H1 (cell line): ENCODE results near the gene TMEM134. TPM values are rescaled to one million over a fixed set of nuclear protein-coding genes. Genes with fewer than 3 reads are reported as not detected.
A peak's percentile ranks its signal among the peaks of the same experiment; 100 is the strongest.

Source experiments
- CTCF ChIA-PET: fragments of 300-600 bp; sonication (Branson Sonifier 250); formaldehyde crosslinking; loops from one replicate; lab custom pipeline; 2021; ENCODE audit not compliant: partially characterized antibody; lab: Charles Lee
- POLR2A ChIA-PET: fragments of 300-600 bp; sonication (Branson Sonifier 250); formaldehyde crosslinking; loops from one replicate; lab custom pipeline; 2021; ENCODE audit warnings: inconsistent platforms; ENCODE audit not compliant: partially characterized antibody; lab: Charles Lee
- DNase-seq, 2 experiments: peaks; one replicate each; pipeline versions ENCODE4 v3.0.0 to v3.0.0-alpha.2; 2010 to 2022; ENCODE audit warnings: low spot score in 2 of 2, low read depth in 1 of 2, mixed read lengths in 1 of 2
- FAIRE-seq: peaks from 2 replicates; lab custom pipeline; 2011; peaks lifted over from hg19 to GRCh38; lab: Jason Lieb, UNC
- H2AFZ ChIP-seq: 2 replicates; pipeline ENCODE4 v1.8.1; 2012; ENCODE audit warnings: low read length, inconsistent platforms
- H2AK5ac ChIP-seq: 2 replicates; pipeline ENCODE4 v1.6.1; 2013; ENCODE audit warnings: low read depth, low read length
- H2BK120ac ChIP-seq: replicated peaks from 2 replicates; pipeline ENCODE3; 2013; ENCODE audit warnings: low read depth, low read length, inconsistent platforms
- H2BK12ac ChIP-seq: 2 replicates; pipeline ENCODE4 v1.6.1; 2013; ENCODE audit warnings: low read depth, low read length
- H2BK15ac ChIP-seq: 2 replicates; pipeline ENCODE4 v1.6.1; 2013; ENCODE audit warnings: low read length
- H2BK20ac ChIP-seq: 2 replicates; pipeline ENCODE4 v1.6.1; 2013; ENCODE audit warnings: low read length
- H2BK5ac ChIP-seq: 2 replicates; pipeline ENCODE4 v1.6.1; 2013; ENCODE audit warnings: low read depth, low read length
- H3K14ac ChIP-seq: 2 replicates; pipeline ENCODE4 v1.6.1; 2013; ENCODE audit warnings: inconsistent platforms; ENCODE audit not compliant: insufficient read length
- H3K18ac ChIP-seq: 2 replicates; pipeline ENCODE4 v1.6.1; 2013; ENCODE audit warnings: low read length; ENCODE audit errors: extremely low read depth
- H3K23ac ChIP-seq: 2 replicates; pipeline ENCODE4 v1.6.1; 2013; ENCODE audit warnings: inconsistent platforms; ENCODE audit not compliant: insufficient read length
- H3K23me2 ChIP-seq: 2 replicates; pipeline ENCODE4 v1.6.1; 2013; ENCODE audit warnings: low read depth, low read length
- H3K27ac ChIP-seq: 2 replicates; pipeline ENCODE4 v1.6.1; 2011; ENCODE audit warnings: low read depth, low read length, inconsistent platforms
- H3K27me3 ChIP-seq, 4 experiments: replicated peaks in 1 of 4; 1 replicate in 1 of 4; 2 replicates in 3 of 4; pipeline versions ENCODE4 v1.6.1 to v1.8.1; 2011 to 2013; ENCODE audit warnings: low read length in 3 of 4, mild to moderate bottlenecking in 3 of 4, inconsistent platforms in 2 of 4, mixed read lengths in 2 of 4, moderate library complexity in 1 of 4; ENCODE audit not compliant: control insufficient read depth in 3 of 4, insufficient read depth in 3 of 4; ENCODE audit errors: extremely low read depth in 1 of 4
- H3K36me3 ChIP-seq, 4 experiments: 2 replicates each; pipeline versions ENCODE4 v1.6.1 to v1.8.1; 2011 to 2013; ENCODE audit warnings: mild to moderate bottlenecking in 4 of 4, low read length in 3 of 4, moderate library complexity in 2 of 4, control low read depth in 1 of 4, inconsistent platforms in 1 of 4; ENCODE audit not compliant: insufficient read depth in 4 of 4, control insufficient read depth in 2 of 4
- H3K4ac ChIP-seq: replicated peaks from 2 replicates; pipeline ENCODE3; 2013; ENCODE audit warnings: low read length, low read depth, mixed read lengths, inconsistent platforms; ENCODE audit not compliant: insufficient read length
- H3K4me1 ChIP-seq, 4 experiments: replicated peaks in 1 of 4; 1 replicate in 1 of 4; 2 replicates in 3 of 4; pipeline versions ENCODE4 v1.6.1 to v1.8.1; 2011 to 2013; ENCODE audit warnings: low read length in 3 of 4, inconsistent platforms in 2 of 4, mixed read lengths in 1 of 4; ENCODE audit not compliant: insufficient read depth in 4 of 4, control insufficient read depth in 3 of 4
- H3K4me2 ChIP-seq, 2 experiments: 2 replicates each; pipeline versions ENCODE4 v1.6.1 to v1.8.1; 2011 to 2013; ENCODE audit warnings: low read depth in 2 of 2, low read length in 2 of 2, control low read depth in 1 of 2, inconsistent platforms in 1 of 2, mild to moderate bottlenecking in 1 of 2; ENCODE audit not compliant: insufficient read depth in 1 of 2
- H3K4me3 ChIP-seq, 4 experiments: fragments of 200-600, 300-600 bp in 1 of 4; sonication (generic), shearing (Covaris generic), sonication (Bioruptor Twin) in 1 of 4; 2 replicates each; pipeline versions ENCODE4 v1.5.1 to v1.8.1; 2011 to 2016; ENCODE audit warnings: low read length in 4 of 4, low read depth in 3 of 4, control low read depth in 2 of 4, inconsistent platforms in 2 of 4, mild to moderate bottlenecking in 2 of 4, mixed read lengths in 1 of 4, moderate library complexity in 1 of 4; ENCODE audit not compliant: insufficient read depth in 2 of 4; ENCODE audit errors: extremely low read depth in 1 of 4
- H3K56ac ChIP-seq: replicated peaks from 2 replicates; pipeline ENCODE3; 2013; ENCODE audit warnings: low read depth, mild to moderate bottlenecking, mixed read lengths, low read length, inconsistent platforms; ENCODE audit not compliant: insufficient read length
- H3K79me1 ChIP-seq: 2 replicates; pipeline ENCODE4 v1.6.1; 2013; ENCODE audit warnings: low read depth, low read length, control low read depth
- H3K79me2 ChIP-seq, 2 experiments: 2 replicates each; pipeline versions ENCODE4 v1.6.1 to v1.8.1; 2012 to 2013; ENCODE audit warnings: low read length in 2 of 2, mild to moderate bottlenecking in 2 of 2, inconsistent platforms in 1 of 2; ENCODE audit not compliant: insufficient read depth in 2 of 2, control insufficient read depth in 1 of 2
- H3K9ac ChIP-seq, 4 experiments: replicated peaks in 1 of 4; 1 replicate in 1 of 4; 2 replicates in 3 of 4; pipeline versions ENCODE4 v1.6.1 to v1.8.1; 2011 to 2013; ENCODE audit warnings: low read depth in 3 of 4, low read length in 3 of 4, control low read depth in 2 of 4, mild to moderate bottlenecking in 2 of 4, moderate library complexity in 2 of 4, inconsistent platforms in 1 of 4; ENCODE audit errors: extremely low read depth in 1 of 4
- H3K9me3 ChIP-seq, 2 experiments: 2 replicates each; pipeline versions ENCODE4 v1.6.1 to v1.8.1; 2012 to 2013; ENCODE audit warnings: mild to moderate bottlenecking in 2 of 2, moderate library complexity in 2 of 2, control low read depth in 1 of 2, inconsistent platforms in 1 of 2, low read depth in 1 of 2, low read length in 1 of 2, mixed read lengths in 1 of 2; ENCODE audit not compliant: insufficient read depth in 2 of 2
- H4K20me1 ChIP-seq, 2 experiments: replicated peaks in 1 of 2; 2 replicates each; pipeline versions ENCODE3 to v1.8.1; 2011 to 2013; ENCODE audit warnings: inconsistent platforms in 2 of 2, low read length in 2 of 2, mild to moderate bottlenecking in 1 of 2; ENCODE audit not compliant: insufficient read depth in 2 of 2, control insufficient read depth in 1 of 2
- H4K5ac ChIP-seq: 2 replicates; pipeline ENCODE4 v1.6.1; 2013; ENCODE audit warnings: low read length, low read depth, mixed read lengths, inconsistent platforms; ENCODE audit not compliant: insufficient read length
- H4K8ac ChIP-seq: 2 replicates; pipeline ENCODE4 v1.8.0; 2013; ENCODE audit warnings: mild to moderate bottlenecking, moderate library complexity, low read length, inconsistent platforms; ENCODE audit not compliant: insufficient read depth; ENCODE audit errors: extremely low read depth
- H4K91ac ChIP-seq: replicated peaks from 2 replicates; pipeline ENCODE3; 2013; ENCODE audit warnings: low read length, mixed read lengths, inconsistent platforms; ENCODE audit not compliant: insufficient read length
- CBX5 ChIP-seq: fragments of 300-800, 300-1000 bp; sonication (generic); IDR thresholded peaks from 2 replicates; pipeline ENCODE4 v1.7.1; 2016; ENCODE audit warnings: antibody characterized with exemption, low read length, low read depth
- CEBPB ChIP-seq: IDR thresholded peaks from 2 replicates; pipeline ENCODE4 v1.6.1; 2012; ENCODE audit warnings: low read depth, low read length
- CHD2 ChIP-seq: IDR thresholded peaks from 2 replicates; pipeline ENCODE4 v1.6.1; 2012; ENCODE audit warnings: low read length, improper control_type of control experiment
- KDM4A ChIP-seq: IDR thresholded peaks from one replicate; pipeline ENCODE4 v1.7.1; 2012; ENCODE audit warnings: low read depth, mild to moderate bottlenecking, moderate library complexity, low read length, inconsistent platforms; ENCODE audit not compliant: severe bottlenecking
- NANOG ChIP-seq: IDR thresholded peaks from 2 replicates; pipeline ENCODE4 v1.6.1; 2011; ENCODE audit warnings: low read length, low read depth, mild to moderate bottlenecking, inconsistent platforms; ENCODE audit not compliant: insufficient read depth, poor library complexity, severe bottlenecking
- WGBS, 2 experiments: shearing (Covaris generic) in 1 of 2; methylation state at CpG; one replicate each; pipeline versions ENCODE4 v1.1.6 to v1.1.7; 2013 to 2015; ENCODE audit warnings: low lambda C conversion rate in 2 of 2, mixed read lengths in 2 of 2, inconsistent platforms in 1 of 2, low coverage in 1 of 2, missing lambda C conversion rate in 1 of 2; ENCODE audit not compliant: insufficient replicate concordance in 2 of 2, insufficient coverage in 1 of 2, insufficient read length in 1 of 2; ENCODE audit errors: extremely low coverage in 1 of 2, missing lambda C conversion rate in 1 of 2; 5-methylcytosine and 5-hydroxymethylcytosine counted together
- long read RNA-seq, 2 experiments: library from RNA in 1 of 2; library from capped mRNA in 1 of 2; stranded (forward); transcript quantifications; one replicate each; pipeline ENCODE4 v2.0.0, GENCODE V29; 2021; ENCODE audit warnings: inconsistent platforms in 1 of 2
- polyA minus RNA-seq, 3 experiments: library from RNA; depleted of rRNA, polyadenylated mRNA; stranded (reverse); fragments of >200 nt; gene quantifications; 1 replicate in 2 of 3; 2 replicates in 1 of 3; pipeline ENCODE4 v1.2.3, GENCODE V29; 2011
- polyA plus RNA-seq, 7 experiments: library from polyadenylated mRNA; depleted of rRNA in 3 of 7; stranded (reverse) in 5 of 7; unstranded in 2 of 7; fragments of >200 nt in 5 of 7; fragments of 200-250 nt in 2 of 7; gene quantifications; 1 replicate in 5 of 7; 2 replicates in 1 of 7; 4 replicates in 1 of 7; pipeline versions ENCODE4 v1.2.1 to v1.2.3, GENCODE V29; 2011 to 2013; ENCODE audit warnings: missing spikeins in 2 of 7, mixed read lengths in 2 of 7
- total RNA-seq: library from RNA; stranded (reverse); fragmentation: NEBNext Ultra II Directional; extraction: Animal tissue kit (Norgen Biotek cat#: 25700); gene quantifications from 2 replicates; pipeline ENCODE4 v1.2.1, GENCODE V29; 2021

TMEM134 gene, protein sequence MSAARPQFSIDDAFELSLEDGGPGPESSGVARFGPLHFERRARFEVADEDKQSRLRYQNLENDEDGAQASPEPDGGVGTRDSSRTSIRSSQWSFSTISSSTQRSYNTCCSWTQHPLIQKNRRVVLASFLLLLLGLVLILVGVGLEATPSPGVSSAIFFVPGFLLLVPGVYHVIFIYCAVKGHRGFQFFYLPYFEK
- total RNA-seq (32.4 and 33.5 TPM in 2 replicates), polyA plus RNA-seq (2011; rRNA removed) (229 and 268 TPM in 2 replicates), polyA minus RNA-seq (2011; rRNA and poly(A)+ RNA removed) (3.5 and 4.4 TPM in 2 replicates)
- 137 TPM for polyA plus RNA-seq (2011; cell fraction: cytosol; rRNA removed)
- polyA plus RNA-seq (2011; cell fraction: nucleus; rRNA removed), result 92.9 TPM
- 33.1 to 44.0 TPM (median 41.7 TPM) in 4 replicates for polyA plus RNA-seq (2012, experiment 1 of 2)
- polyA plus RNA-seq (2012, experiment 2 of 2), result 29.0 TPM
- polyA plus RNA-seq (2013, experiment 1 of 2), result 35.4 TPM
- polyA plus RNA-seq (2013, experiment 2 of 2), result 38.9 TPM
- polyA minus RNA-seq (2011; cell fraction: cytosol; rRNA and poly(A)+ RNA removed), result 15.0 TPM
- polyA minus RNA-seq (2011; cell fraction: nucleus; rRNA and poly(A)+ RNA removed), result 24.3 TPM
- long read RNA-seq, experiment 1, transcript TMEM134-217 (7 exons, 1,063 nt), result minor isoform, 5 of 25 reads
- long read RNA-seq, experiment 1, transcript TMEM134-201 (7 exons, 3,534 nt), result major isoform, 9 of 25 reads
- long read RNA-seq, experiment 1, partial matches to known transcripts, result 2 of 25 reads
- long read RNA-seq, experiment 1, other reads (novel, unspliced or antisense), result 8 of 25 reads
- long read RNA-seq, experiment 2, partial matches to known transcripts, result 0 of 3 reads
- long read RNA-seq, experiment 2, other reads (novel, unspliced or antisense), result 1 of 3 reads

DNA sequence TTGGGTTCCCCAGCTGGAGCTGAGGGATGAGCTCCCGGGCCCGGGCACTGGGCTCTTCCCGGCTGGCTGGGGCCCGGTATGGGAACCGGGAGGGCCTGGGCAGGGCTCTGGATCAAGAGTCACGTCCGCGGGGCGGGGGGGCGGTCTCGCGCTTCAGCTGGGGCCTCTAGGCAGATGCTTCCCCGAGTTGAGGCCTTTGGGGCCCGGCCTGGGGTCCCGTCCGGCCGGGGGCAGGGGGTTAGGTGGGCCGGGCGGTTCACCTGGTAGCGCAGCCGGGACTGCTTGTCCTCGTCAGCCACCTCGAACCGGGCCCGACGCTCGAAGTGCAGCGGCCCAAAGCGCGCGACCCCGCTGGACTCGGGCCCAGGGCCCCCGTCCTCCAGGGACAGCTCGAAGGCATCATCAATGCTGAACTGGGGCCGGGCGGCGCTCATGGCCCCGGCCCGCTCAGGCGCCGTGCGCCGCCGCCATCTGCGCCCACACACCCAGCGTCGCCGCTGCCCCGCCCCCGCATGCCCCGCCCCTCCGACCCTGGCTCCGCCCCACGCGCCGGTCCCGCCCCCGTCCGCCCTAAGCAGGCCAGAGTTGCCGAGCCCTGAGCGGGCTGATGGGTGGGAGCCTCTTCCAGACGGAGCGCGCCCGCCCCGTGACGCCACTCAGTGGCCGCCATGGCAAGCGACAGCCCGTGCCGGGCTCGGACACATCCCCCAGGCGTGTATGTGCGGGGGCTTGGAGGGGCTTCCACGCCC, at the start of gene TMEM134:
Gene TMEM134 (minus strand): TSS at position 493 of the 749 bp plus-strand sequence. CDS start 59 bp downstream, at position 434.
- H3K27me3 ChIP-seq, result no peaks in the 10 kb centered on the region
- ChIA-PET POLR2A (interaction anchor here (0.6 to 4.6 kb wide), 32 partner anchors 10 to 158 kb away, joined by 3 to 36 read pairs (median 4); partner anchors contain the start of genes CABP4, CORO1B, GPR152 and GSTP1), CTCF (interaction anchor here (0.7 to 2.3 kb wide), 15 partner anchors 22 to 1580 kb away, joined by 3 to 15 read pairs (median 3); partner anchors contain the start of genes CARNS1, CORO1B, PITPNM1 and PPP1CA)
- peak within 1 kb of the TSS; percentile 81 to 86 for H3K4me2 ChIP-seq
- H2AK5ac ChIP-seq, result no peak within 1 kb of the TSS
- H3K4ac ChIP-seq, result no peak within 1 kb of the TSS
- H4K5ac ChIP-seq, result peak within 1 kb of the TSS; percentile 86
- H4K91ac ChIP-seq, result peak within 1 kb of the TSS; percentile 61
- H3K27ac ChIP-seq, result peak within 1 kb of the TSS; percentile 58; the same call in 1 of the 2 replicates
- no peak within 1 kb of the TSS for H2BK15ac ChIP-seq
- peak within 1 kb of the TSS; percentile 55 to 90 (median 76) for H3K4me3 ChIP-seq
- no peak within 1 kb of the TSS for H3K14ac ChIP-seq
- DNase-seq (peak; percentile 70 to 93), FAIRE-seq (no peak)
- H4K20me1 ChIP-seq, result peaks cover 0 to 3% of the 10 kb centered on the region in 2 experiments
- H3K18ac ChIP-seq, result peak within 1 kb of the TSS; percentile 32
- H2BK120ac ChIP-seq, result no peak within 1 kb of the TSS
- H3K36me3 ChIP-seq, result no peaks in the 10 kb centered on the region
- peaks cover 2 to 14% (median 4%) of the 10 kb centered on the region in 4 experiments; a peak in 6 of 7 replicates for H3K4me1 ChIP-seq
- peak within 1 kb of the TSS in 3 of 4 experiments; percentile 29 to 59 (median 38); a peak in 5 of 7 replicates for H3K9ac ChIP-seq
- H2AFZ ChIP-seq, result peak within 1 kb of the TSS; percentile 47; the same call in 1 of the 2 replicates
- H3K23me2 ChIP-seq, result peaks cover 6% of the 10 kb centered on the region
- H2BK5ac ChIP-seq, result no peak within 1 kb of the TSS; the same call in 1 of the 2 replicates
- H2BK20ac ChIP-seq, result no peak within 1 kb of the TSS
- peaks cover 0 to 3% of the 10 kb centered on the region in 2 experiments; a peak in 2 of 4 replicates for H3K79me2 ChIP-seq
- H3K56ac ChIP-seq, result peak within 1 kb of the TSS; percentile 77
- H4K8ac ChIP-seq, result peak within 1 kb of the TSS; percentile 96; the same call in 1 of the 2 replicates
- H3K79me1 ChIP-seq, result peaks cover 2% of the 10 kb centered on the region
- H3K23ac ChIP-seq, result no peak within 1 kb of the TSS
- WGBS, 2 experiments, result 3% methylated on average over 32 of the region's 76 CpGs; no CpG with 5 or more reads in 1 of the 2 experiments
- H2BK12ac ChIP-seq, result no peak within 1 kb of the TSS
- H3K9me3 ChIP-seq, result no peaks in the 10 kb centered on the region
- TF ChIP-seq NANOG (no peak), CBX5 (no peak), CEBPB (no peak), KDM4A (peak; percentile 38), CHD2 (peak; percentile 47; the same call in 1 of the 2 replicates)
